ENCODE measurements around the gene DCC. TPM values are rescaled to one million over a fixed set of nuclear protein-coding genes. Genes with fewer than 3 reads are reported as not detected.

Gene DCC
- total RNA-seq, 1 experiment from 2014 or later: not detected

- Histone ChIP-seq H3K4me2 (ENCODE audit: low read length) (no peak overlapping the region), H3K9ac (ENCODE audit: low read length) (no peak overlapping the region), H3K4me1 (ENCODE audit: control insufficient read depth in 1 of 2, insufficient read depth in 2 of 2, low read length in 2 of 2) (no peaks in the 10 kb centered on the region), H3K36me3 (ENCODE audit: control insufficient read depth in 1 of 2, insufficient read depth in 2 of 2, low read length in 2 of 2) (no peaks in the 10 kb centered on the region), H2AFZ (ENCODE audit: low read depth, low read length, poor library complexity, severe bottlenecking) (no peak overlapping the region), H3K27me3 (ENCODE audit: insufficient read depth, low read length) (no peaks in the 10 kb centered on the region), H3K27ac (ENCODE audit: low read depth, low read length) (no peak overlapping the region), H3K9me2 (ENCODE audit: insufficient read depth) (no peaks in the 10 kb centered on the region), H3K9me3 (ENCODE audit: control insufficient read depth in 1 of 2, insufficient read depth in 1 of 2, low read depth in 1 of 2, low read length in 2 of 2) (peaks cover 9 to 17% of the 10 kb centered on the region in 2 experiments; a peak in 2 of 4 replicates), H3K79me2 (ENCODE audit: insufficient read depth, low read length) (no peaks in the 10 kb centered on the region), H3K4me3 (replicated peaks in 1 of 2; ENCODE audit: low read depth in 1 of 2, low read length in 2 of 2) (no peak overlapping the region), H4K20me1 (ENCODE audit: insufficient read depth) (no peaks in the 10 kb centered on the region)
- TF ChIP-seq EGR1 (IDR thresholded peaks at IDR 0.05; ENCODE audit: low read depth): no peak
- TF ChIP-seq JUND (IDR thresholded peaks at IDR 0.05): no peak
- TF ChIP-seq CTCF (IDR thresholded peaks at IDR 0.05 in 2 of 3, conservative IDR thresholded peaks at IDR 0.05 in 1 of 3; ENCODE audit: borderline replicate concordance in 1 of 3, insufficient read depth in 1 of 3, low read depth in 2 of 3, low read length in 2 of 3): no peak
- no peak for TF ChIP-seq POLR2A (IDR thresholded peaks at IDR 0.05; ENCODE audit: borderline replicate concordance, extremely low read depth, insufficient read depth, insufficient read length)
- TF ChIP-seq, protein P1, sequence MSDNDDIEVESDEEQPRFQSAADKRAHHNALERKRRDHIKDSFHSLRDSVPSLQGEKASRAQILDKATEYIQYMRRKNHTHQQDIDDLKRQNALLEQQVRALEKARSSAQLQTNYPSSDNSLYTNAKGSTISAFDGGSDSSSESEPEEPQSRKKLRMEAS (IDR thresholded peaks at IDR 0.05): no peak
- TF ChIP-seq, protein P2, sequence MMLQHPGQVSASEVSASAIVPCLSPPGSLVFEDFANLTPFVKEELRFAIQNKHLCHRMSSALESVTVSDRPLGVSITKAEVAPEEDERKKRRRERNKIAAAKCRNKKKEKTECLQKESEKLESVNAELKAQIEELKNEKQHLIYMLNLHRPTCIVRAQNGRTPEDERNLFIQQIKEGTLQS (IDR thresholded peaks at IDR 0.05): no peak
- no peak for TF ChIP-seq TCF7L2 (IDR thresholded peaks at IDR 0.05; ENCODE audit: borderline replicate concordance, extremely low read depth, insufficient read depth, insufficient read length)
- TF ChIP-seq FOSL1 (IDR thresholded peaks at IDR 0.05; ENCODE audit: low read depth): no peak
- TF ChIP-seq ZBTB33 (IDR thresholded peaks at IDR 0.05; ENCODE audit: extremely low read depth, insufficient replicate concordance, low read length): no peak
- no peak for TF ChIP-seq REST (IDR thresholded peaks at IDR 0.05; ENCODE audit: low read depth)
- no peak for TF ChIP-seq ZNF274 (IDR thresholded peaks at IDR 0.05; ENCODE audit: low read depth, low read length)
- no peak for TF ChIP-seq YY1 (IDR thresholded peaks at IDR 0.05; ENCODE audit: extremely low read depth, insufficient replicate concordance, low read depth, low read length)
- TF ChIP-seq RAD21 (IDR thresholded peaks at IDR 0.05; ENCODE audit: low read depth): no peak
- no peak for TF ChIP-seq ZFX (IDR thresholded peaks at IDR 0.05)
- TF ChIP-seq CEBPB (IDR thresholded peaks at IDR 0.05; ENCODE audit: low read depth): no peak
- no peak for TF ChIP-seq EZH2 (IDR thresholded peaks at IDR 0.05)
- TF ChIP-seq SRF (IDR thresholded peaks at IDR 0.05; ENCODE audit: low read depth): no peak
- intact Hi-C loops (cut with micrococcal nuclease): no loop called here
- ATAC-seq (no peak), DNase-seq (ENCODE audit: low read depth, low spot score) (no peak)
- BruUV-seq (replicated peaks): no TSS peak
- RAD21 ChIA-PET (ENCODE audit: low non-redundant PET in 1 of 2, low total read pairs in 2 of 2, uncharacterized antibody in 2 of 2, unreplicated experiment in 2 of 2): no interaction called here
- POLR2A ChIA-PET: no interaction called here
- CTCF ChIA-PET: no interaction called here
Observed at GRCh38 chr18:52311331-52311730, 28.7 kb upstream of the DCC start.

Data from HCT116 (cell line).